ENCODE data around the gene CYP51A1.

CYP51A1 gene

GRCh38 chr7:92137557-92137956, 3.3 kb upstream of the CYP51A1 start:
- no peak for DNase-seq (ENCODE audit: low read depth)
- TF ChIP-seq, protein P1, sequence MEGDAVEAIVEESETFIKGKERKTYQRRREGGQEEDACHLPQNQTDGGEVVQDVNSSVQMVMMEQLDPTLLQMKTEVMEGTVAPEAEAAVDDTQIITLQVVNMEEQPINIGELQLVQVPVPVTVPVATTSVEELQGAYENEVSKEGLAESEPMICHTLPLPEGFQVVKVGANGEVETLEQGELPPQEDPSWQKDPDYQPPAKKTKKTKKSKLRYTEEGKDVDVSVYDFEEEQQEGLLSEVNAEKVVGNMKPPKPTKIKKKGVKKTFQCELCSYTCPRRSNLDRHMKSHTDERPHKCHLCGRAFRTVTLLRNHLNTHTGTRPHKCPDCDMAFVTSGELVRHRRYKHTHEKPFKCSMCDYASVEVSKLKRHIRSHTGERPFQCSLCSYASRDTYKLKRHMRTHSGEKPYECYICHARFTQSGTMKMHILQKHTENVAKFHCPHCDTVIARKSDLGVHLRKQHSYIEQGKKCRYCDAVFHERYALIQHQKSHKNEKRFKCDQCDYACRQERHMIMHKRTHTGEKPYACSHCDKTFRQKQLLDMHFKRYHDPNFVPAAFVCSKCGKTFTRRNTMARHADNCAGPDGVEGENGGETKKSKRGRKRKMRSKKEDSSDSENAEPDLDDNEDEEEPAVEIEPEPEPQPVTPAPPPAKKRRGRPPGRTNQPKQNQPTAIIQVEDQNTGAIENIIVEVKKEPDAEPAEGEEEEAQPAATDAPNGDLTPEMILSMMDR (IDR thresholded peaks at IDR 0.05; ENCODE audit: control insufficient read depth, insufficient read depth, low read depth, low read length, missing control alignments), result no peak
- H3K4me3 ChIP-seq (ENCODE audit: control insufficient read depth, low read depth, low read length), result no peak overlapping the region

DNA sequence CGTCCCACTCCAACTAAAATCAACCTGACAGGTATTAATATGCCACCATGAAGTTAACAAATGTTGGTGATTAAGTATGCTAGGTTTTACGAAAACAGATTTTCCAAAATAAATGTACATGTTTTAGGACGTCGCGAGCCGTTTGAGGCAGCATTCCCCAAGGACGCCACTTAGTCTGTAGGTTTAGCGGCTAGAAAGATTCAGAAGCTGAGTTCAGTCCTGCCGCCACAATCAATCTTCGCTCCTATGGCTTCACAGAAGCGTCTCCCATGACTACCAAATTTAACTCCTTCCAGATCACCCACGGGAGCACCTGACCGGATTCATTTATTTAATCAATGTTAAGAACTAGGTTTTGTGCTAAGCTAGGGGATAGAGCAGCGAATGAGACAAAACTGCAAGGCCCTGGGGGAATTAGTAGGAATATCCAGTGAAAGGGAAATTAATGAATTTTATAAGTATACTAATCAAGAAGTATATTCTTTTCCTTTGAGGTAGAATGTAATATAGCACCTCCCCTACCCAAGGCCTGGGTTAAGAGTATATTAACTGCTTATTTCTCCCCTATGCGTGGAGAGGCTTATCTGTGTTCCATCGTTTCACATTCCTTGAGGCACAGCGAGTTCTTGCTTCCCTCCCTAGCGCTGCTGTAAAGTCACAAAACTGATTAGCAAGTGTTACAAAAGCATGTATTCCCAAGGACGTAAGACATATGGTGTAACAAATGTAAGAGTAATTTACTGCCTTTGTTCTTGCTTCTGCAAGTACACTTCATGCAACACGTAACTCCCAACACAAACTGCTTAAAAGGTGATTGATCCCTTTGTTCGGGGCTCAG, 994 bp upstream of the CYP51A1 start:
- peak overlapping the region; percentile 69 for H3K4me3 ChIP-seq (ENCODE audit: control insufficient read depth, low read depth, low read length)
- TF ChIP-seq, protein P1 (IDR thresholded peaks at IDR 0.05; ENCODE audit: control insufficient read depth, insufficient read depth, low read depth, low read length, missing control alignments), result no peak
- no peak for DNase-seq (ENCODE audit: low read depth)

GRCh38 chr7:92133737-92134270, 473 bp downstream of the CYP51A1 start:
- TF ChIP-seq, protein P1 (IDR thresholded peaks at IDR 0.05; ENCODE audit: control insufficient read depth, insufficient read depth, low read depth, low read length, missing control alignments), result peak; percentile 85
- H3K4me3 ChIP-seq (ENCODE audit: control insufficient read depth, low read depth, low read length), result peak overlapping the region; percentile 69
- no peak for DNase-seq (ENCODE audit: low read depth)

DNA sequence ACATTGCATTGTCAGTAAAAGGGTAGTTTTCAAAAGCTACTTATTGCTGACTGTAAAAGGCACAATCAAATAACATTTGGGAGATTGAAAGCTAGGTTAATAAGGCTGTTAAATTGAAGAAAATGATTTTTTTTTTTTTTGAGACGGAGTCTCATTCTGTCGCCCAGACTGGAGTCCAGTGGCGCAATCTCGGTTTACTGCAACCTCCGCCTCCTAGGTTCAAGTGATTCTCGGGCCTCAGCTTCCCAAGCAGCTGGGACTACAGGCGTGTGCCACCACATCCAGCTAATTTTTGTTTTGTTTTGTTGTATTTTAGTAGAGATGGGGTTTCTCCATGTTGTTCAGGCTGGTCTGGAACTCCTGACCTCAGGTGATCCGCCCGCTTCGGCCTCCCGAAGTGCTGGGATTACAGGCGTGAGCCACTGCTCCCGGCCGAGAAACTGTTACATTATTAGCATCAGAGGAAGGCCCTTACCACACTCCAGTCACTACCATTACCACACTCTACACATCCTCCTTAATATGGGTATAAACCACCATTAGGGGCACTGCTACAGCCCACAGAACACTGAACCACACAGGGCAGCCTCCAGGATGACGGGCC, 1.0 kb downstream of the CYP51A1 start:
- no peak for DNase-seq (ENCODE audit: low read depth)
- TF ChIP-seq, protein P1 (IDR thresholded peaks at IDR 0.05; ENCODE audit: control insufficient read depth, insufficient read depth, low read depth, low read length, missing control alignments), result no peak
- peak overlapping the region; percentile 69 for H3K4me3 ChIP-seq (ENCODE audit: control insufficient read depth, low read depth, low read length)

- no peak overlapping the region for H3K4me3 ChIP-seq (ENCODE audit: control insufficient read depth, low read depth, low read length)
- no peak for DNase-seq (ENCODE audit: low read depth)
- TF ChIP-seq, protein P1 (IDR thresholded peaks at IDR 0.05; ENCODE audit: control insufficient read depth, insufficient read depth, low read depth, low read length, missing control alignments), result no peak
Observed at GRCh38 chr7:92131764-92132330, 2.4 kb downstream of the CYP51A1 start.

- no peak overlapping the region for H3K4me3 ChIP-seq (ENCODE audit: control insufficient read depth, low read depth, low read length)
- TF ChIP-seq, protein P1 (IDR thresholded peaks at IDR 0.05; ENCODE audit: control insufficient read depth, insufficient read depth, low read depth, low read length, missing control alignments), result no peak
- no peak for DNase-seq (ENCODE audit: low read depth)
Observed at GRCh38 chr7:92131093-92131492, 3.2 kb downstream of the CYP51A1 start.

All from AG09309 (cell line).